HG03469 (cell line): ENCODE data around the gene IPO4.

ENCODE experiments used
- ATAC-seq: cut with Tn5 transposase; IDR thresholded peaks from one replicate; pipeline ENCODE4 v1.9.1; 2021; ENCODE audit warnings: mild to moderate bottlenecking, moderate library complexity, moderate number of reproducible peaks; ENCODE audit not compliant: unreplicated experiment

IPO4 gene

GRCh38 chr14:24177041-24177825 lies 11.4 kb downstream of the IPO4 start:
- ATAC-seq: no peak

- no peak for ATAC-seq
Measured at GRCh38 chr14:24176599-24176998, 12.0 kb downstream of the IPO4 start.

GRCh38 chr14:24172871-24173281 lies 15.7 kb downstream of the IPO4 start:
- ATAC-seq: no peak

DNA sequence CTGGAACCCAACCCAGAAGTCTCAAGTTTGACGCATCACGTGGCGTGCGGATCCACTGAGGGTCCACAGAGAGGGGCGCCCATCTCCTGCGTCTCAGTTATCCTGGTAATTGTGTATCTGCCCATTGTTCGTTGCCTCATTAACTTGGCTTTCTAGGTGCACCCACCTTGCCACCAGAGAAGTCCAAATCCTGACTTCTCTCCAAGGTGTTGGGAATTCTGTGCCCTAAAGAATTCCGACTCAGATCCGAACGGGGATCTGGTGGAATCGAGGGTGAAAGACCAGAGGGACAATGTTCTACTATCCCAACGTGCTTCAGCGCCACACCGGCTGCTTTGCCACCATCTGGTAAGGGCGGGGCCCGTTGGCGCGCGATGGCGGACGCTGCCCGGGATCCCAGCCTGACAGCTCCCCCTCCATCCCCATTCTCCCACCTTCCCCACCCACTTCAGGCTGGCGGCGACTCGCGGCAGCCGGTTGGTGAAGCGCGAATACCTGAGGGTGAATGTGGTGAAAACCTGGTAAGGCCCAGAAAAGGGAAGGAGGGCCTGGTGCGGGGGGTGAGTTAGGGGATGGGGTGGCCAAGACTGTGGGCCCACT lies 16.3 kb downstream of the IPO4 start:
- no peak for ATAC-seq

- ATAC-seq: peak; percentile 59
Measured at GRCh38 chr14:24171422-24172260, 17.0 kb downstream of the IPO4 start, which contains the start of gene REC8. REC8 (plus strand) TSS chr14:24172080; CDS start chr14:24172553, 473 bp downstream.

GRCh38 chr14:24167469-24168114 lies 21.0 kb downstream of the IPO4 start:
- ATAC-seq: no peak

GRCh38 chr14:24165785-24166184 lies 22.8 kb downstream of the IPO4 start:
- ATAC-seq: no peak

DNA sequence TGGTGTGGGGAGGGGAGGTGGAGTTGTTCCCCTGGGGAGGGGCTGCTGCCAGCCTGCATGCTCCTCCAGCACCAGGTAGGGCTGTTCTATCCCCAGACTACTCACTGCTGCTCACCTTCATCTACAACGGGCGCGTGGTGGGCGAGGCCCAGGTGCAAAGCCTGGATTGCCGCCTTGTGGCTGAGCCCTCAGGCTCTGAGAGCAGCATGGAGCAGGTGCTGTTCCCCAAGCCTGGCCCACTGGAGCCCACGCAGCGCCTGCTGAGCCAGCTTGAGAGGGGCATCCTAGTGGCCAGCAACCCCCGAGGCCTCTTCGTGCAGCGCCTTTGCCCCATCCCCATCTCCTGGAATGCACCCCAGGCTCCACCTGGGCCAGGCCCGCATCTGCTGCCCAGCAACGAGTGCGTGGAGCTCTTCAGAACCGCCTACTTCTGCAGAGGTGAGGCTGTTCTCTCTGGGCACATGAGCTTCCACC lies 24.1 kb downstream of the IPO4 start:
- no peak for ATAC-seq

DNA sequence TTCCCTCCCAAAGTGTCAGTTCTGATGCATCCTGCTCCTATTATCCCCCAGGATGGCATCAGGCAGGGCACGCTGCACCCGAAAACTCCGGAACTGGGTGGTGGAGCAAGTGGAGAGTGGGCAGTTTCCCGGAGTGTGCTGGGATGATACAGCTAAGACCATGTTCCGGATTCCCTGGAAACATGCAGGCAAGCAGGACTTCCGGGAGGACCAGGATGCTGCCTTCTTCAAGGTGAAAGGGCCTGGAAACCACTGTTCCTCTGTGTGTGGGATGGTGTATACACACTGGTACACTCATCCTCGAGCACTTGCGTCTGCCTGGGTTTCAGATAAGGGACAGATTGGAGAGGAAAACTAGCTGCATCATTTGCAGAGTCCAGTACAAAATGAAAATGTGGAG lies 26.5 kb downstream of the IPO4 start:
- ATAC-seq: no peak

DNA sequence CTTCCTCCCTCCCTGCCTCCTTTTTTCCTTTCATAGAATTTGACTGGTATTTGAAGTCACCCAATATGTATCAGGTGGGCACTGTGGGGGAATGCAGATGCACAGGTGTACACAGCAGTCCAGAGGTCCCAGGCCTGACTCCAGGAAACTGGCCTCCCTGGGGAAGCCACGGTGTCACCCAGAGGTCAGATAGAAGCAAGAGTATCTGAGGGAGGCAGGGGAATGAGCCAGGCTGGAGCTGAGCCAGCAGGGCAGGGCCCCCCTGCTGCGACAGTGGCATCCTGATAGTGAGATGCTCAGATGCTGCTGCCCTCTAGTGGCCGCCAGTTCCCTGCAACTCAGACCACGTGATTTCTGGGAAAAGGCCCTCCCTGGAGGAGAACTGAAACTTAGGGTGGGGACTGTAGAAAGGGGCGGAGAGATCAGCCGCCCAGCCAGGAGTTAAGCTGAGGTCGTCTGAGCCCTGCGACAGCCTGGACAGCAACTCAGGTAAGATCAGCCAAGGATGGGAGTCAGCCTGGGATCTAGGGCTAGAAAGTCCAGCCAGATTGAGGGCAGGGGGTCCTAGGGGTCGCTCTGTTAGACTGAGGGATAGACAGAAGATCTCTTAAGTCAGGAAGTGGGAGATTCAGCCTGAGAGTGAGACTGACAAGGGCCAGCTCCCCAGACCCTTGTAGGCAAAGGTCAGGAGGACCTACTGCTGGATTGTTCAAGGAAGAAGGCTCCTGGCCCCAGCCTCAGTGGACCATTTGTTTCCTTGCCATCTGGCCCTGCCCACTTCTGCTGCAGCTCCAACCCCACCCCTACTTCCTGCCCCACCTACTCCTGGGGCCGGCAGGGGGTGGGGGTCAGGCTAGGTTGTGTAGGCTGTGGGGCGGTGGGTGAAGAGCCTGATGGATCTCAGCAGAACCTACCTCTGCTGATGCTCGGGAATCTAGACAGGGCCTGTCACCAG lies 27.5 kb downstream of the IPO4 start, which contains the start of gene IRF9:
Gene IRF9, plus strand, starts transcription at position 416 of the 955 bp plus-strand sequence. CDS start 880 bp downstream, outside the sequence.
- ATAC-seq: peak; percentile 66

GRCh38 chr14:24160499-24160849 lies 28.1 kb downstream of the IPO4 start:
- ATAC-seq: no peak

DNA sequence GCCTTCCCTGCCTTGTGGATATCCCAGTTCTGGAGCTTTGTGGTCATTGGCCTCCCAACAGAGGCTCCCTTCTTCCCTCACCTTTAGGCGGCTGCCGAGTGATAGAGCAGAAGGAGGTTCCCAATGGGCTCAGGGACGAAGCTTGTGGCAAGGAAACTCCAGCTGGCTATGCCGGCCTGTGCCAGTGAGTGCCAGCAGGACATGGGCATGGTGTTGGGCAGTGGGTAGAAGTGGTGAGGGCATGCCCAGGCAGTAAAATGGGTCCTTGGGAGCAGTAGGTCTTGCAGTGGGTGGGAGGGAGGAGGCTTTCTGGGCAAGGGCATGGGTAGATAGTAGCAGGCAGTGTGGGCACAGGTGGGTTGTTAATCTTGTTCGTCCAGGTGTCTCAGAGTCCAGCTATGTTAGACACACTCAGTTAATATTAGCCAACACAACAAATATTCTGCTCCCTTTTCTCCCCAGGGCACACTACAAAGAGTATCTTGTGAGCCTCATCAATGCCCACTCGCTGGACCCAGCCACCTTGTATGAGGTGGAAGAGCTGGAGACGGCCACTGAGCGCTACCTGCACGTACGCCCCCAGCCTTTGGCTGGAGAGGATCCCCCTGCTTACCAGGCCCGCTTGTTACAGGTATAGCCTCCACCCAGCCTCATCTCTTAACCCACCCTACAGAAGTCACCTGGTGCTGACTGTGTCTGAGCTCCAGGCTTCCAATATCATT lies 28.7 kb downstream of the IPO4 start:
- ATAC-seq: no peak

DNA sequence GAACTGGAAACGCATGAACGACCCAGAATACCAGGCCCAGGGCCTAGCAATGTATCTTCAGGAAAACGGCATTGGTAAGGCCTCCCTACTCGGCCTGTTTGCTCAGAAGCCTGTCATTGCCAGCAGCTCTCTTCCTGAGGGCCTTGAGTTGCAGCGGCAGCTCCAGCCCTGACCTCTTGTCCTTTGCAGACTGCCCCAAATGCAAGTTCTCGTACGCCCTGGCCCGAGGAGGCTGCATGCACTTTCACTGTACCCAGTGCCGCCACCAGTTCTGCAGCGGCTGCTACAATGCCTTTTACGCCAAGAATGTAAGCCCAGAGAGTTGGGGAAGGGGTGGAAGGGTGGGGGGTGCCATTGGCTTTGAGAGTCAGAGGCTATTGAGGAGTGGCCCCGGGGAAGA lies 31.3 kb downstream of the IPO4 start:
- no peak for ATAC-seq

DNA sequence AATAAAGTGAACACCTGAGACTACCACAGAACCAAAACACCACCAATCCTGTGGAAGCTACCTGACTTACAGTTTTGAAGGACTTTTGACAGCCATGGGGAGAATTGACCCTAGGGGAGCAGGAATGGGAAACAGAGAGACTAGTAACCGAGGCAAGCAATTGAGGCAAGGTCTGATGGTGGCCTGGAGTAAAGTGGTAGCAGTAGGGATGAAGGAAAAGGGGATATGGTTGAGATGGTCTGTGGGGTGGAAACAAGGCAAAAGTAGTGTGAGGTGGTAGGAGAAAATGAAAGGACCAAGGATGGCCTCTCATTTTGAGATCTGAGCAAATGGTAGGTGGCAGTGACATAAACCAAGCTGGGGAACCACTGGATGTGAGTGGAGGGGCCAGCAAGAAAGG lies 31.8 kb downstream of the IPO4 start:
- no peak for ATAC-seq

GRCh38 chr14:24155100-24155499 lies 33.5 kb downstream of the IPO4 start:
- no peak for ATAC-seq

DNA sequence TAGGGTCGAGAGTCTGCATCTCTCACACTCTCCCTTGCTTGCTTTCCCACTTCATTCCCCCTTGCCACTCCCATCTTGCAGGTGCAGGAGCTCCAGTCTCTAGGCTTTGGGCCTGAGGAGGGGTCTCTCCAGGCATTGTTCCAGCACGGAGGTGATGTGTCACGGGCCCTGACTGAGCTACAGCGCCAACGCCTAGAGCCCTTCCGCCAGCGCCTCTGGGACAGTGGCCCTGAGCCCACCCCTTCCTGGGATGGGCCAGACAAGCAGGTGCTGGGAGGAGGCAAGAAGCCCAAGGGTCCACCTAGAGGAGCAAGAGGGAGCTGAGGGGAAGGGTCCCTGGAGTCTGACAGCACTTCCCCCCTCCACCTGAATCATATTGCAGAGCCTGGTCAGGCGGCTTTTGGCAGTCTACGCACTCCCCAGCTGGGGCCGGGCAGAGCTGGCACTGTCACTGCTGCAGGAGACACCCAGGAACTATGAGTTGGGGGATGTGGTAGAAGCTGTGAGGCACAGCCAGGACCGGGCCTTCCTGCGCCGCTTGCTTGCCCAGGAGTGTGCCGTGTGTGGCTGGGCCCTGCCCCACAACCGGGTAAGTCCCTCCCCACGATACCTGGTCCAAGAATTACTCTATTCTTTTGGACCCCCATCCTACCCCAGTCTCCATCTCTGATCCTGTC lies 37.1 kb downstream of the IPO4 start:
- no peak for ATAC-seq

DNA sequence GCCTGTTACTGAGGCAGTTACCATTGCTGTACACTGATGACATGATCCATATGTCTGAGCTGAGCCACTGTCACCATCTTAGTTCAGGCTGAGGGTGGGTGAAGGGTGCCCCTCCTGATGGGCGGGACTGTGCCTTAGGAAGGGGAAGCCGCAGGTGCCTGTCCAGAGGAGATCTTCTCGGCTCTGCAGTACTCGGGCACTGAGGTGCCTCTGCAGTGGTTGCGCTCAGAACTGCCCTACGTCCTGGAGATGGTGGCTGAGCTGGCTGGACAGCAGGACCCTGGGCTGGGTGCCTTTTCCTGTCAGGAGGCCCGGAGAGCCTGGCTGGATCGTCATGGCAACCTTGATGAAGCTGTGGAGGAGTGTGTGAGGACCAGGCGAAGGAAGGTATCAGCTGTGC lies 37.6 kb downstream of the IPO4 start:
- no peak for ATAC-seq

DNA sequence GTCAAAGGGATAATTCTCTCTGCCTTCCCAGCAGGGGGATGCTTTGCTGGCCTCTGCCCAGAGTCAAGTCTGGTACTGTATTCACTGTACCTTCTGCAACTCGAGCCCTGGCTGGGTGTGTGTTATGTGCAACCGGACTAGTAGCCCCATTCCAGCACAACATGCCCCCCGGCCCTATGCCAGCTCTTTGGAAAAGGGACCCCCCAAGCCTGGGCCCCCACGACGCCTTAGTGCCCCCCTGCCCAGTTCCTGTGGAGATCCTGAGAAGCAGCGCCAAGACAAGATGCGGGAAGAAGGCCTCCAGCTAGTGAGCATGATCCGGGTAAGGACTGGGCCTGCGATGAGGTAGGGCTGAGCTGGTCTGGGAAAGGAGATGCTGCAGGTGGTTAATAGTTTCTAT lies 38.0 kb downstream of the IPO4 start:
- no peak for ATAC-seq

DNA sequence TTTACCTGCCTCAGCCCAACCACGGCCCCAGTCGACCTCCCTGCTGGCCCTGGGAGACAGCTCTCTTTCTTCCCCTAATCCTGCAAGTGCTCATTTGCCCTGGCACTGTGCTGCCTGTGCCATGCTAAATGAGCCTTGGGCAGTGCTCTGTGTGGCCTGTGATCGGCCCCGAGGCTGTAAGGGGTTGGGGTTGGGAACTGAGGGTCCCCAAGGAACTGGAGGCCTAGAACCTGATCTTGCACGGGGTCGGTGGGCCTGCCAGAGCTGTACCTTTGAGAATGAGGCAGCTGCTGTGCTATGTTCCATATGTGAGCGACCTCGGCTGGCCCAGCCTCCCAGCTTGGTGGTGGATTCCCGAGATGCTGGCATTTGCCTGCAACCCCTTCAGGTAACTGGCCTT lies 38.6 kb downstream of the IPO4 start:
- no peak for ATAC-seq
